Kidney (tissue), 14 donors: Measurements from ENCODE around the gene TRPM3. TPM values are rescaled to one million over a fixed set of nuclear protein-coding genes. Genes with fewer than 3 reads are reported as not detected.

ENCODE experiments used
- DNase-seq, 5 donors: peaks; one replicate each; pipeline ENCODE4 v3.0.0-alpha.2; 2013 to 2020
- FAIRE-seq: peaks from 2 replicates; lab custom pipeline; 2012; peaks lifted over from hg19 to GRCh38; lab: Jason Lieb, UNC
- H3K27ac ChIP-seq, 2 donors: one replicate each; pipeline ENCODE4 v1.7.0; 2013; ENCODE audit warnings: low read depth in 2 of 2, low read length in 2 of 2, inconsistent platforms in 1 of 2
- H3K27me3 ChIP-seq: one replicate; pipeline ENCODE4 v1.7.1; 2013; ENCODE audit warnings: low read length, inconsistent platforms; ENCODE audit not compliant: control insufficient read depth, insufficient read depth
- H3K36me3 ChIP-seq, 3 donors: one replicate each; pipeline versions ENCODE4 v1.7.0 to v1.7.1; 2013; ENCODE audit warnings: low read length in 3 of 3, control low read depth in 1 of 3, inconsistent platforms in 1 of 3; ENCODE audit not compliant: insufficient read depth in 3 of 3, control insufficient read depth in 2 of 3
- H3K4me1 ChIP-seq, 3 donors: one replicate each; pipeline versions ENCODE4 v1.7.0 to v1.7.1; 2013; ENCODE audit warnings: low read length in 3 of 3, inconsistent platforms in 1 of 3, low read depth in 1 of 3; ENCODE audit not compliant: control insufficient read depth in 2 of 3, insufficient read depth in 2 of 3
- H3K4me3 ChIP-seq, 3 donors: one replicate each; pipeline versions ENCODE4 v1.7.0 to v1.8.1; 2013; ENCODE audit warnings: low read length in 3 of 3, control low read depth in 1 of 3, inconsistent platforms in 1 of 3
- H3K9ac ChIP-seq, 3 donors: one replicate each; pipeline versions ENCODE4 v1.7.0 to v1.7.1; 2013; ENCODE audit warnings: low read length in 3 of 3, control low read depth in 1 of 3, inconsistent platforms in 1 of 3
- H3K9me3 ChIP-seq, 3 donors: one replicate each; pipeline versions ENCODE4 v1.7.0 to v1.7.1; 2013; ENCODE audit warnings: low read length in 3 of 3, control low read depth in 1 of 3, inconsistent platforms in 1 of 3; ENCODE audit not compliant: control insufficient read depth in 2 of 3, insufficient read depth in 1 of 3
- intact Hi-C: fragments of 100-400 bp; cut with DNase I; formaldehyde crosslinking; loops from one replicate; pipeline ENCODE4 v1.11.1; 2022
- polyA plus RNA-seq: library from polyadenylated mRNA; stranded (reverse); fragments of 350-450 nt; fragmentation: Illumina TruSeq; extraction: RNeasy Lipid Tissue Mini Kit (QIAGEN cat#74804); gene quantifications from one replicate; pipeline ENCODE4 v1.2.3, GENCODE V29; 2014; ENCODE audit warnings: low read depth, low replicate concordance; ENCODE audit not compliant: insufficient read depth
- total RNA-seq: library from RNA; stranded (reverse); fragmentation: NEBNext Ultra II Directional; extraction: Animal tissue kit (Norgen Biotek cat#: 25700); gene quantifications from one replicate; pipeline ENCODE4 v1.2.1, GENCODE V29; 2021
- TF ChIP-seq, protein P1 (sequence below): IDR thresholded peaks from 3 replicates; pipeline ENCODE4 v1.5.1; 2012; ENCODE audit warnings: mild to moderate bottlenecking, moderate library complexity, borderline replicate concordance; ENCODE audit not compliant: insufficient read depth; ENCODE audit errors: extremely low read depth
- donor health status: control.
- donor health status: control.
- donor health status: control.
- donor health status: control.
- donor health status: control.
- donor health status: DM: yes; HTN: yes; CAD: no.
- donor health status: Normal renal cell carcinoma (clear cell type).

TRPM3 gene
- total and polyA plus RNA-seq, 2 donors from 2014 or later = 8.8 to 11.4 TPM

DNA sequence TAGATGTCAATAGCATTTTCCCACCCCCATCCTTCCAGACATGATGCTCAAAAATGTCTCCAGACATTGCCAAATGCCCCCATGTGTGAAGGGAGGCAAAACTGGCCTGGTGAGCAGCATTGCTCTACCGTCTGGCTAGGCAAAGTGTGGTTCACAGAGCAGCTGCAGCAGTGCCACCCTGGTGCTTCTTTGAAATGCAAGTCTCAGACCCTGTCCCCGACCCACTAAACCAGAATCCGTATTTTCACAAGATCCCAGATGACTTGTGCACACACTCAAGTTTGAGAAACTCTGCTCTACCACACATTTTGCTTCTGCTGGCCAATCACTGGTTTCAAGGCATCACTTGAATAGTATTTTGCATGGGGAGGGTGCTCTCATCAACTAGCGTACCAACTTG is 480.4 kb downstream of the TRPM3 start:
- Histone ChIP-seq H3K9ac (no peak overlapping the region), H3K4me1 (no peaks in the 10 kb centered on the region), H3K9me3 (no peaks in the 10 kb centered on the region), H3K27me3 (no peaks in the 10 kb centered on the region), H3K36me3 (peaks cover 0 to 10% (median 0%) of the 10 kb centered on the region in 3 donors), H3K4me3 (no peak overlapping the region), H3K27ac (no peak overlapping the region)
- FAIRE-seq = no peak
- DNase-seq = no peak
- intact Hi-C loops = no loop called here
- TF ChIP-seq, protein P1, sequence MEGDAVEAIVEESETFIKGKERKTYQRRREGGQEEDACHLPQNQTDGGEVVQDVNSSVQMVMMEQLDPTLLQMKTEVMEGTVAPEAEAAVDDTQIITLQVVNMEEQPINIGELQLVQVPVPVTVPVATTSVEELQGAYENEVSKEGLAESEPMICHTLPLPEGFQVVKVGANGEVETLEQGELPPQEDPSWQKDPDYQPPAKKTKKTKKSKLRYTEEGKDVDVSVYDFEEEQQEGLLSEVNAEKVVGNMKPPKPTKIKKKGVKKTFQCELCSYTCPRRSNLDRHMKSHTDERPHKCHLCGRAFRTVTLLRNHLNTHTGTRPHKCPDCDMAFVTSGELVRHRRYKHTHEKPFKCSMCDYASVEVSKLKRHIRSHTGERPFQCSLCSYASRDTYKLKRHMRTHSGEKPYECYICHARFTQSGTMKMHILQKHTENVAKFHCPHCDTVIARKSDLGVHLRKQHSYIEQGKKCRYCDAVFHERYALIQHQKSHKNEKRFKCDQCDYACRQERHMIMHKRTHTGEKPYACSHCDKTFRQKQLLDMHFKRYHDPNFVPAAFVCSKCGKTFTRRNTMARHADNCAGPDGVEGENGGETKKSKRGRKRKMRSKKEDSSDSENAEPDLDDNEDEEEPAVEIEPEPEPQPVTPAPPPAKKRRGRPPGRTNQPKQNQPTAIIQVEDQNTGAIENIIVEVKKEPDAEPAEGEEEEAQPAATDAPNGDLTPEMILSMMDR = no peak

GRCh38 chr9:70639853-70640814 is 481.3 kb downstream of the TRPM3 start:
- peak; percentile 68 for FAIRE-seq
- intact Hi-C loops = loop anchor here (10.0 kb wide), 1 partner anchor 615 kb away; no protein-coding TSS in a partner anchor
- H3K9ac ChIP-seq = no peak overlapping the region

DNA sequence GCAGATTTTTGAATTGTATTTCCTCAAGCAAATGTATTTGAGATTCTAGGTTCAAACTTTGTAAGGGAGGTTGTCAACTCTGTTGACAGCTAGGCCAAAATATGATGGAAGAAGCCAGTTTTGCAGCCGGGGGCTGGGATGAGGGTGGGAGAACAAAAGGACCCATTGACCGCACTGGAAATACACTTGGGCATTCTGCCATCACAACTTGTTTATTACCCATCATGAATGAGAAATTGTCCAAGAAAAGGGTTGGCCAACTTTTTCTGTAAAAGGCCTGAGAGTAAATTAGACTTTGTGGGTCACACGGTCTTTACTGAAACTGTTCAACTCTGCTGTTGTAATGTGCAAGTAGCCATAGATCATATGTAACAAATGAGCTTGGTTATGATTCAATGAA is 485.6 kb downstream of the TRPM3 start:
- Histone ChIP-seq H3K27ac (no peak overlapping the region), H3K9me3 (no peaks in the 10 kb centered on the region), H3K4me1 (no peaks in the 10 kb centered on the region), H3K4me3 (no peak overlapping the region), H3K9ac (no peak overlapping the region), H3K36me3 (peaks cover 0 to 10% (median 0%) of the 10 kb centered on the region in 3 donors), H3K27me3 (no peaks in the 10 kb centered on the region)
- TF ChIP-seq, protein P1 = no peak
- FAIRE-seq (no peak), DNase-seq (peak in 1 of 5 donors; percentile 9)
- intact Hi-C loops = loop anchor here (10.0 kb wide), 1 partner anchor 619 kb away; no protein-coding TSS in a partner anchor

More at GRCh38 chr9:70639853-70640814, 481.3 kb downstream of the TRPM3 start:
- Histone ChIP-seq H3K27ac (no peak overlapping the region), H3K27me3 (no peaks in the 10 kb centered on the region), H3K4me3 (no peak overlapping the region), H3K4me1 (no peaks in the 10 kb centered on the region), H3K36me3 (peaks cover 0 to 10% (median 0%) of the 10 kb centered on the region in 3 donors), H3K9me3 (no peaks in the 10 kb centered on the region)
- peak in 3 of 5 donors; percentile 24 to 83 (median 77) for DNase-seq
- TF ChIP-seq, protein P1 = no peak
